Cardiac fibroblast (primary cell): ENCODE data around the gene TRABD2B.

Source experiments
- DNase-seq, 2 donors: peaks; one replicate each; pipeline versions ENCODE4 v3.0.0 to v3.0.0-alpha.2; 2010; ENCODE audit warnings: low read depth in 2 of 2
- H3K4me3 ChIP-seq, 2 donors: replicated peaks in 1 of 2; 1 replicate in 1 of 2; 2 replicates in 1 of 2; pipeline ENCODE4 v1.5.1; 2011; ENCODE audit warnings: low read depth in 2 of 2, low read length in 2 of 2, mild to moderate bottlenecking in 2 of 2, moderate library complexity in 1 of 2
- CTCF ChIP-seq: IDR thresholded peaks from one replicate; pipeline ENCODE4 v1.5.1; 2011; ENCODE audit warnings: low read depth, mild to moderate bottlenecking, low read length, inconsistent platforms

The TRABD2B gene

GRCh38 chr1:47755101-47755990 is 241.8 kb downstream of the TRABD2B start:
- TF ChIP-seq CTCF = peak; percentile 28
- no peak overlapping the region for H3K4me3 ChIP-seq
- DNase-seq = no peak

GRCh38 chr1:47754221-47754620 is 243.0 kb downstream of the TRABD2B start:
- no peak for TF ChIP-seq CTCF
- no peak overlapping the region for H3K4me3 ChIP-seq
- DNase-seq = no peak

DNA sequence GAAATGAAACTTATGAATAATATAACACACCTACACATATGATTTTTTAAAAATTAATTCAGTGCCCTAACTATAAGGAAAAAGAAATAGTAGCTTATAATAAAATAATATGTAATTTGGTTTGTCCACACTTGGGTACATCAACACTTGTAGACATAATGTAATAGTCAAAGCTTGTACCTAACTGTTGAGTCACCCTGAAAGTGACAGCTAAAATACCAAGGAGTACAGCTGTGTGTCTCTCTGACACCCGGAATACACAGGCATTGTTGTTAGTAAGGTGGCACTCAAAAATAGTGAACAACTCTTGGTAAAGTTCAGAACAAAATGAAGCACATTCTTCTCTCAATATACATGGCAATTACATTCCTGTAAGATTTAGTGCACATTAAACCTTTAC is 243.4 kb downstream of the TRABD2B start:
- TF ChIP-seq CTCF = no peak
- DNase-seq = no peak
- no peak overlapping the region for H3K4me3 ChIP-seq

DNA sequence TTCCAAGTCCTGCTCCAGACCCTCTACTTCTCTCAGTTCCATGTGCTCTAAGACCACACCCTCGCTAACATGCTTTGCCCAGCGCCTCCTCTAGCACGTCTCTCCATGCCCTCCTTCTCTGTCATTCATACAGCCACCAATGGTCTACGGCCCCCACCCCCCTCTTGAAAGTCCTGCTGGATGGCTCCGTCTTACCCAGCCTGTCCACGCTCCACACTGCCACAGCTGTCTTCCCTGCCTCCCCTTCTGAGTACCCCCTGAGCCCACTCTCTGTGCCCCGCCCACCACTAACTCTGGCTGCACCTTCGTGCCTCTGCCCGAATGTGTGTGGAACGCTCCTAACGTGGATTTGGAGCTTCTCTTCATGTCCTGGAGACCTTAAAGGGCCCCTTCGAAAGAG is 244.6 kb downstream of the TRABD2B start:
- H3K4me3 ChIP-seq = no peak overlapping the region
- DNase-seq = no peak
- TF ChIP-seq CTCF = no peak

- DNase-seq = no peak
Measured at GRCh38 chr1:47751996-47752451, 245.2 kb downstream of the TRABD2B start.

GRCh38 chr1:47751193-47751592 is 246.0 kb downstream of the TRABD2B start:
- no peak for DNase-seq
- no peak for TF ChIP-seq CTCF
- no peak overlapping the region for H3K4me3 ChIP-seq

More at GRCh38 chr1:47751996-47752451, 245.2 kb downstream of the TRABD2B start:
- no peak overlapping the region for H3K4me3 ChIP-seq
- no peak for TF ChIP-seq CTCF
